Measurements from ENCODE around the gene RBP5. TPM values are rescaled to one million over a fixed set of nuclear protein-coding genes. Genes with fewer than 3 reads are reported as not detected.

The RBP5 gene
- total RNA-seq, 1 experiment from 2014 or later, result not detected

DNA sequence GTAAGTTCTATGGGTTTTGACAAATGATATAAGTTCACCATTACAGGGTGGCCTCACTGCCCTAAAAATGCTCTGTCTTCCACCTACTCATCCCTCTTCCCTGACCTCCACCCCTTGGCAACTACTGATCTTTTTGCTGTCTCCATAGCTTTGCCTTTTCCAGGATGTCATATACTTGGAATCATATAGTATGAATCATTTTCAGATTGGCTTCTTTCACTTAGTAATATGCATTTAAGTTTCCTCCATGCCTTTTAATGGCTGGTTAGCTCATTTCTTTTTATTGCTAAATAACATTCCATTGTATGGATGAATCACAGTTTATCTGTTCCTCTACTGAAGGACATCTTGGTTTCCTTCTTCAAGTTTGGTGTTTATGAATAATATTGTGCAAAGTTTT is 46.8 kb upstream of the RBP5 start:
- POLR2A ChIA-PET (ENCODE audit: low non-redundant PET), result no interaction called here

DNA sequence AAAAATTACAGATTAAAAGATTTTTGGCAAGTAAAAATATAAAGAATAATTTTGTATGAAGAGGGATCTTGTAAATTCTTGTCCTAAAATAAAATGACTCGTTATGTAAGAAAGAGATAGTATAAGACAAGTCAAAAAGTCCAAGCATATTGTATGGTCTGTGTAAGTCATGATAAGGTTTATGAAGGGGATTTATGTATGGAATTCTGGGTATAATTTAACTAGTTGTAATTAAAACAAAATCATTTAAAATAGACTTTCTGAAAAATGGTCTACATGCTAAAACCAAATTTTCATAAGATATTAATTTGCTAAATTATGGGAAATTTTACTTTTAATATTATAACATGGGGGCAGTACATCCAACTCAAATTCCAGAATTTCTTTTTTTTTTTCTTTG is 43.2 kb upstream of the RBP5 start:
- intact Hi-C loops (cut with micrococcal nuclease; ENCODE audit: unreplicated experiment), result no loop called here
- H3K27ac ChIP-seq (ENCODE audit: low read depth, low read length, poor library complexity, severe bottlenecking), result no peak overlapping the region
- POLR2A ChIA-PET (ENCODE audit: low non-redundant PET), result interaction anchor here (0.6 kb wide), 1 partner anchor 75 kb away, joined by 3 read pairs; no protein-coding TSS in a partner anchor
- no peak for TF ChIP-seq EZH2 (IDR thresholded peaks at IDR 0.05; ENCODE audit: borderline replicate concordance, low read depth, low read length, poor library complexity, severe bottlenecking)
- TF ChIP-seq, protein P1, sequence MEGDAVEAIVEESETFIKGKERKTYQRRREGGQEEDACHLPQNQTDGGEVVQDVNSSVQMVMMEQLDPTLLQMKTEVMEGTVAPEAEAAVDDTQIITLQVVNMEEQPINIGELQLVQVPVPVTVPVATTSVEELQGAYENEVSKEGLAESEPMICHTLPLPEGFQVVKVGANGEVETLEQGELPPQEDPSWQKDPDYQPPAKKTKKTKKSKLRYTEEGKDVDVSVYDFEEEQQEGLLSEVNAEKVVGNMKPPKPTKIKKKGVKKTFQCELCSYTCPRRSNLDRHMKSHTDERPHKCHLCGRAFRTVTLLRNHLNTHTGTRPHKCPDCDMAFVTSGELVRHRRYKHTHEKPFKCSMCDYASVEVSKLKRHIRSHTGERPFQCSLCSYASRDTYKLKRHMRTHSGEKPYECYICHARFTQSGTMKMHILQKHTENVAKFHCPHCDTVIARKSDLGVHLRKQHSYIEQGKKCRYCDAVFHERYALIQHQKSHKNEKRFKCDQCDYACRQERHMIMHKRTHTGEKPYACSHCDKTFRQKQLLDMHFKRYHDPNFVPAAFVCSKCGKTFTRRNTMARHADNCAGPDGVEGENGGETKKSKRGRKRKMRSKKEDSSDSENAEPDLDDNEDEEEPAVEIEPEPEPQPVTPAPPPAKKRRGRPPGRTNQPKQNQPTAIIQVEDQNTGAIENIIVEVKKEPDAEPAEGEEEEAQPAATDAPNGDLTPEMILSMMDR (conservative IDR thresholded peaks at IDR 0.05; ENCODE audit: low read depth, low read length), result no peak
- no TSS peak for BruUV-seq (replicated peaks)
- no peaks in the 10 kb centered on the region for H3K4me1 ChIP-seq (ENCODE audit: insufficient read depth, low read length, poor library complexity, severe bottlenecking)
- CTCF ChIA-PET, result no interaction called here
- no peaks in the 10 kb centered on the region for H3K36me3 ChIP-seq (ENCODE audit: insufficient read depth, low read length, poor library complexity, severe bottlenecking)
- H3K4me3 ChIP-seq (ENCODE audit: low read depth, low read length, poor library complexity, severe bottlenecking), result no peak overlapping the region
- H3K9me3 ChIP-seq (ENCODE audit: low read depth, low read length, poor library complexity, severe bottlenecking), result peaks cover 42% of the 10 kb centered on the region
- no peak for DNase-seq (ENCODE audit: low spot score)
- peaks cover 3% of the 10 kb centered on the region for H3K27me3 ChIP-seq (replicated peaks; ENCODE audit: insufficient read depth, low read depth, low read length, poor library complexity)

More for the DNA sequence above, 46.8 kb upstream of the RBP5 start:
- no peaks in the 10 kb centered on the region for H3K36me3 ChIP-seq (ENCODE audit: insufficient read depth, low read length, poor library complexity, severe bottlenecking)
- intact Hi-C loops (cut with micrococcal nuclease; ENCODE audit: unreplicated experiment), result no loop called here
- no TSS peak for BruUV-seq (replicated peaks)
- peaks cover 4% of the 10 kb centered on the region for H3K27me3 ChIP-seq (replicated peaks; ENCODE audit: insufficient read depth, low read depth, low read length, poor library complexity)
- CTCF ChIA-PET, result no interaction called here
- H3K27ac ChIP-seq (ENCODE audit: low read depth, low read length, poor library complexity, severe bottlenecking), result no peak overlapping the region
- no peaks in the 10 kb centered on the region for H3K4me1 ChIP-seq (ENCODE audit: insufficient read depth, low read length, poor library complexity, severe bottlenecking)
- TF ChIP-seq EZH2 (IDR thresholded peaks at IDR 0.05; ENCODE audit: borderline replicate concordance, low read depth, low read length, poor library complexity, severe bottlenecking), result no peak
- TF ChIP-seq, protein P1 (conservative IDR thresholded peaks at IDR 0.05; ENCODE audit: low read depth, low read length), result no peak
- H3K4me3 ChIP-seq (ENCODE audit: low read depth, low read length, poor library complexity, severe bottlenecking), result no peak overlapping the region
- peaks cover 15% of the 10 kb centered on the region for H3K9me3 ChIP-seq (ENCODE audit: low read depth, low read length, poor library complexity, severe bottlenecking)
- no peak for DNase-seq (ENCODE audit: low spot score)

DNA sequence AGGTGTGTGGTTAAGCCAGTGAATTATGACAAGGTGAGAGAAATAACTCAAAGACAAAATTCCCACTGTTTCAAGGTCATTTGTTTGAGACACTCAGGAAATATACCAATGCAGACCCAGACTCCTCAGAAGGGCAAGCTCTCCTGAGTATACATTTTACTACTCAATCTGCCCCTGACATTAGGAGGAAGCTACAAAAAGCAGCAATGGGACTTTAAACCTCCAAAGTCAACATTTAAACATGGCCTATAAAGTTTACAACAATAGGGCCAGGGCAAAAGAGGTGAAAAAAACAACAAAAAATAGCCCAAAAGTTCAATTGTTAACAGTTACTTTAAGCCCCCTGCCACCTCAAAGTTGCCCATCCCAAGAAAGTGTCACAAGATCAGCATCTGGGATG is 41.3 kb upstream of the RBP5 start:
- TF ChIP-seq EZH2 (IDR thresholded peaks at IDR 0.05; ENCODE audit: borderline replicate concordance, low read depth, low read length, poor library complexity, severe bottlenecking), result no peak
- TF ChIP-seq, protein P1 (conservative IDR thresholded peaks at IDR 0.05; ENCODE audit: low read depth, low read length), result no peak
- CTCF ChIA-PET, result no interaction called here
- intact Hi-C loops (cut with micrococcal nuclease; ENCODE audit: unreplicated experiment), result no loop called here
- no peaks in the 10 kb centered on the region for H3K36me3 ChIP-seq (ENCODE audit: insufficient read depth, low read length, poor library complexity, severe bottlenecking)
- peaks cover 3% of the 10 kb centered on the region for H3K27me3 ChIP-seq (replicated peaks; ENCODE audit: insufficient read depth, low read depth, low read length, poor library complexity)
- no peak overlapping the region for H3K27ac ChIP-seq (ENCODE audit: low read depth, low read length, poor library complexity, severe bottlenecking)
- no peak for DNase-seq (ENCODE audit: low spot score)
- POLR2A ChIA-PET (ENCODE audit: low non-redundant PET), result no interaction called here
- no peaks in the 10 kb centered on the region for H3K4me1 ChIP-seq (ENCODE audit: insufficient read depth, low read length, poor library complexity, severe bottlenecking)
- H3K9me3 ChIP-seq (ENCODE audit: low read depth, low read length, poor library complexity, severe bottlenecking), result peaks cover 45% of the 10 kb centered on the region
- no peak overlapping the region for H3K4me3 ChIP-seq (ENCODE audit: low read depth, low read length, poor library complexity, severe bottlenecking)
- BruUV-seq (replicated peaks), result no TSS peak

Measured in A673 (cell line).